Gastroesophageal sphincter (tissue), 4 donors: Measurements from ENCODE around the gene COL5A1. TPM values are rescaled to one million over a fixed set of nuclear protein-coding genes. Genes with fewer than 3 reads are reported as not detected.
A peak's percentile ranks its signal among the peaks of the same experiment; 100 is the strongest.

Experiments
- ATAC-seq: fragments of 150-250 bp; one replicate; pipeline ENCODE4 v1.9.1; 2016; ENCODE audit warnings: mild to moderate bottlenecking, moderate library complexity
- H3K27ac ChIP-seq, 4 donors: fragments of 200-600 bp; sonication (generic) in 3 of 4; 1 replicate in 3 of 4; 2 replicates in 1 of 4; pipeline ENCODE4 v1.5.1; 2016 to 2019
- H3K27me3 ChIP-seq: fragments of 200-600 bp; sonication (generic); one replicate; pipeline ENCODE4 v1.5.1; 2019
- H3K36me3 ChIP-seq, 2 donors: fragments of 200-600 bp; sonication (generic); one replicate each; pipeline ENCODE4 v1.5.1; 2019; ENCODE audit warnings: control low read depth in 1 of 2
- H3K4me1 ChIP-seq, 3 donors: fragments of 200-600 bp; sonication (generic); 1 replicate in 2 of 3; 2 replicates in 1 of 3; pipeline ENCODE4 v1.5.1; 2016 to 2019; ENCODE audit warnings: control low read depth in 2 of 3
- H3K4me3 ChIP-seq, 2 donors: fragments of 200-600 bp; sonication (generic); one replicate each; pipeline ENCODE4 v1.5.1; 2019; ENCODE audit warnings: mild to moderate bottlenecking in 1 of 2, moderate library complexity in 1 of 2
- H3K9me3 ChIP-seq, 3 donors: fragments of 200-600 bp; sonication (generic); one replicate each; pipeline ENCODE4 v1.5.1; 2017 to 2019; ENCODE audit warnings: control low read depth in 2 of 3
- CTCF ChIP-seq, 4 experiments: fragments of 200-600 bp in 2 of 4; fragments of 450-650 bp in 2 of 4; sonication (generic) in 1 of 4; IDR thresholded peaks; one replicate each; pipeline ENCODE4 v1.5.1; 2017 to 2019; ENCODE audit warnings: antibody characterized with exemption in 4 of 4, mild to moderate bottlenecking in 2 of 4, moderate library complexity in 2 of 4
- EP300 ChIP-seq: sonication (generic); formaldehyde crosslinking; IDR thresholded peaks from one replicate; pipeline ENCODE4 v1.6.1; 2017; ENCODE audit warnings: antibody characterized with exemption, mild to moderate bottlenecking
- POLR2A ChIP-seq, 2 donors: fragments of 450-650 bp; IDR thresholded peaks; one replicate each; pipeline ENCODE4 v1.6.1; 2017; ENCODE audit warnings: antibody characterized with exemption in 2 of 2, mild to moderate bottlenecking in 2 of 2, moderate library complexity in 1 of 2
- POLR2AphosphoS5 ChIP-seq: sonication (generic); formaldehyde crosslinking; IDR thresholded peaks from one replicate; pipeline ENCODE4 v1.6.1; 2017; ENCODE audit warnings: antibody characterized with exemption
- WGBS, 2 donors: methylation state at CpG; one replicate each; pipeline ENCODE4 v1.1.5; 2018; ENCODE audit warnings: low coverage in 1 of 2; 5-methylcytosine and 5-hydroxymethylcytosine counted together
- total RNA-seq, 4 donors: library from RNA; depleted of rRNA; stranded (reverse); fragments of >200 nt; gene quantifications; one replicate each; pipeline ENCODE4 v1.1.0, GENCODE V29; 2016

The COL5A1 gene
- total RNA-seq, 4 donors from 2014 or later, result 48.5 to 86.4 (median 74.9) TPM

DNA sequence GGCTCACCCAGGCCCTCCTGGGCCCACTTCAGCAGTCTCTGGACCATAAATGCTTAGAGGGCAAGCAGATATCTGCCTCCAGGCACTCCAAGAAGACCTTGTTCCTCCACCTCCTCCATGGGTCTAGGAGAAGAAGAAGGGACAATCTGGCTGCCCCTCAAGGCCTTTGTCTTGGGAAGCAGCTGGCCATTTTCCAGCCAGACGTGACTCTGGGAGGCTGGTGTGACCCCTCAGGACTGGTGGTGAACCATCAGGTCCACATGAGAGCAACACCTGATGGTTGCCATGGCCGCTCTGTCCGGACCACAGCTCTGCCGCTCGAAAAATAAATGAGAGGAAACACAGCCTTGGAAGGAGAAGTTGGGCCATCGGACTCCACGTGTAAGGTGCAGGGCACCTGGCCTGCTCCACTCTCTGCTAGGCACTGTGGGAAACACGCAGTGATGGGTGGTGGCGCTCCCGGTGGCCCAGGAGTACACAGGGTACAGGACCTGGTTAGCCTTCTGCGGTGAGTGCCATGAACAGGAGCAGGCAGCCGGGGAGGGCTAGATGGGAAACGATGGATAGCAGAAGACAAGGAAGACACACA, 3.0 kb upstream of the COL5A1 start:
- no peak for ATAC-seq
- no peaks in the 10 kb centered on the region for H3K9me3 ChIP-seq
- H3K4me3 ChIP-seq, result no peak overlapping the region
- no peak overlapping the region for H3K27ac ChIP-seq
- H3K36me3 ChIP-seq, result no peaks in the 10 kb centered on the region
- peaks cover 0 to 25% (median 5%) of the 10 kb centered on the region in 3 donors for H3K4me1 ChIP-seq
- no peaks in the 10 kb centered on the region for H3K27me3 ChIP-seq
- WGBS, 2 donors, result 80 to 88% methylated on average over 2 to 6 of the region's 13 CpGs
- TF ChIP-seq POLR2AphosphoS5 (no peak), CTCF (IDR thresholded peaks at IDR 0.05) (no peak), EP300 (no peak), POLR2A (IDR thresholded peaks at IDR 0.05) (no peak)

- 92 to 93% methylated on average over 3 to 4 of the region's 5 CpGs for WGBS, 2 donors
- Histone ChIP-seq H3K9me3 (no peaks in the 10 kb centered on the region), H3K27ac (no peak overlapping the region), H3K27me3 (no peaks in the 10 kb centered on the region), H3K36me3 (no peaks in the 10 kb centered on the region), H3K4me1 (peaks cover 0 to 37% (median 9%) of the 10 kb centered on the region in 3 donors), H3K4me3 (no peak overlapping the region)
- TF ChIP-seq CTCF (IDR thresholded peaks at IDR 0.05) (no peak), POLR2A (IDR thresholded peaks at IDR 0.05) (no peak), EP300 (no peak), POLR2AphosphoS5 (no peak)
- no peak for ATAC-seq
Measured at GRCh38 chr9:134639994-134640393, 1.6 kb upstream of the COL5A1 start.

GRCh38 chr9:134640506-134641172, 964 bp upstream of the COL5A1 start:
- Histone ChIP-seq H3K9me3 (no peaks in the 10 kb centered on the region), H3K27ac (peak overlapping the region; percentile 63 to 100 (median 98)), H3K4me3 (peak overlapping the region; percentile 64 to 94), H3K36me3 (no peaks in the 10 kb centered on the region), H3K27me3 (no peaks in the 10 kb centered on the region), H3K4me1 (peaks cover 3 to 44% (median 15%) of the 10 kb centered on the region in 3 donors)
- TF ChIP-seq CTCF (IDR thresholded peaks at IDR 0.05) (no peak), POLR2AphosphoS5 (no peak), EP300 (no peak), POLR2A (IDR thresholded peaks at IDR 0.05) (no peak)
- 65 to 82% methylated on average over 6 to 9 of the region's 14 CpGs for whole genome bisulfite sequencing, 2 donors
- ATAC-seq, result no peak

DNA sequence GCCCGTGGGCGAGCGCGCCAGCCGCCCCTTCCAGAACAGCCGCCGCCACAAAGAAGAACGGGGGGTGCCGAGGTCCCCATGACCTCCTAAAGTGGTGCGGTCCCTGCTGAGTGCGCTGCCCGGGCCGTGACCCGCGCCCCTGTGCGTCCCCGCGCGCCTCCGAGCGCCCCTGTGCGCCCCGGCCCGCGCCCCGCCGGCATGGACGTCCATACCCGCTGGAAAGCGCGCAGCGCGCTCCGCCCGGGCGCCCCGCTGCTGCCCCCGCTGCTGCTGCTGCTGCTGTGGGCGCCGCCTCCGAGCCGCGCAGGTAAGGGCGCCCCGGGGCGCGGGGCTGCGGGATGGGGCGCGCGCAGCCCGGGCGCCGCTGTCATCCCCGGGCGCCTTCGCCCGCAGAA, 384 bp downstream of the COL5A1 start:
- ATAC-seq, result no peak
- Histone ChIP-seq H3K27ac (peak overlapping the region; percentile 90 to 100 (median 98)), H3K4me1 (peaks cover 4 to 57% (median 29%) of the 10 kb centered on the region in 3 donors), H3K36me3 (no peaks in the 10 kb centered on the region), H3K27me3 (no peaks in the 10 kb centered on the region), H3K4me3 (peak overlapping the region; percentile 64 to 94), H3K9me3 (no peaks in the 10 kb centered on the region)
- TF ChIP-seq EP300, result no peak
- TF ChIP-seq CTCF (IDR thresholded peaks at IDR 0.05), result no peak
- TF ChIP-seq POLR2A (IDR thresholded peaks at IDR 0.05), result no peak
- TF ChIP-seq POLR2AphosphoS5, result no peak
- no CpG with 5 or more reads among the region's 58 CpGs for WGBS, 2 donors
